Sigmoid colon (tissue), 7 donors: ENCODE measurements around the gene TTLL4. TPM values are rescaled to one million over a fixed set of nuclear protein-coding genes. Genes with fewer than 3 reads are reported as not detected.

Experiments
- DNase-seq: peaks from one replicate; pipeline ENCODE4 v3.0.0-alpha.2; 2019
- H3K27ac ChIP-seq, 4 donors: fragments of 200-600 bp; sonication (generic); one replicate each; pipeline ENCODE4 v1.5.1; 2016 to 2019; ENCODE audit warnings: mild to moderate bottlenecking in 1 of 4
- H3K27me3 ChIP-seq, 3 donors: fragments of 200-600 bp; sonication (generic); one replicate each; pipeline ENCODE4 v1.5.1; 2019; ENCODE audit warnings: mild to moderate bottlenecking in 1 of 3
- H3K36me3 ChIP-seq, 4 donors: fragments of 200-600 bp; sonication (generic); one replicate each; pipeline ENCODE4 v1.5.1; 2016 to 2019
- H3K4me1 ChIP-seq, 4 donors: fragments of 200-600 bp; sonication (generic); one replicate each; pipeline ENCODE4 v1.5.1; 2017 to 2019
- H3K4me3 ChIP-seq, 4 donors: fragments of 200-600 bp; sonication (generic); one replicate each; pipeline ENCODE4 v1.5.1; 2017 to 2019; ENCODE audit warnings: mild to moderate bottlenecking in 2 of 4, moderate library complexity in 1 of 4
- H3K9me3 ChIP-seq, 4 donors: fragments of 200-600 bp in 3 of 4; sonication (generic) in 3 of 4; one replicate each; pipeline versions ENCODE4 v1.5.1 to v1.6.1; 2013 to 2019
- EP300 ChIP-seq, 4 donors: sonication (generic); formaldehyde crosslinking; IDR thresholded peaks; one replicate each; pipeline ENCODE4 v1.6.1; 2017; ENCODE audit warnings: antibody characterized with exemption in 4 of 4
- POLR2A ChIP-seq, 2 donors: fragments of 450-650 bp; IDR thresholded peaks; one replicate each; pipeline ENCODE4 v1.6.1; 2016; ENCODE audit warnings: antibody characterized with exemption in 2 of 2, mild to moderate bottlenecking in 2 of 2, moderate library complexity in 2 of 2
- POLR2AphosphoS5 ChIP-seq, 4 donors: sonication (generic); formaldehyde crosslinking; IDR thresholded peaks; one replicate each; pipeline ENCODE4 v1.6.1; 2017; ENCODE audit warnings: antibody characterized with exemption in 4 of 4
- WGBS, 2 donors: extraction: QIAGEN DNeasy Blood & Tissue Kit; methylation state at CpG; one replicate each; pipeline ENCODE4 v1.1.7; 2013; 5-methylcytosine and 5-hydroxymethylcytosine counted together
- intact Hi-C: fragments of 100-400 bp; cut with DNase I; formaldehyde crosslinking; loops from one replicate; pipeline ENCODE4 v1.15.1; 2023
- polyA plus RNA-seq, 3 donors: library from polyadenylated mRNA; stranded (reverse); fragments of 200-250 nt; gene quantifications; one replicate each; pipeline ENCODE4 v1.2.3, GENCODE V29; 2013
- total RNA-seq, 4 donors: library from RNA; depleted of rRNA; stranded (reverse); fragments of >200 nt; gene quantifications; one replicate each; pipeline ENCODE4 v1.1.0, GENCODE V29; 2016
- TF ChIP-seq, protein P1 (sequence below), 4 experiments: fragments of 450-650 bp in 3 of 4; fragments of 200-600 bp in 1 of 4; IDR thresholded peaks; one replicate each; pipeline ENCODE4 v1.5.1; 2016 to 2019; ENCODE audit warnings: antibody characterized with exemption in 4 of 4, mild to moderate bottlenecking in 3 of 4, moderate library complexity in 2 of 4
- donor health status: healthy with polysubstance abuse.
- donor health status: Bipolar disorder and iron deficiency.
- donor health status: healthy.

The TTLL4 gene
- total and polyA plus RNA-seq, 7 donors = 6.0 to 16.0 (median 11.8) TPM

DNA sequence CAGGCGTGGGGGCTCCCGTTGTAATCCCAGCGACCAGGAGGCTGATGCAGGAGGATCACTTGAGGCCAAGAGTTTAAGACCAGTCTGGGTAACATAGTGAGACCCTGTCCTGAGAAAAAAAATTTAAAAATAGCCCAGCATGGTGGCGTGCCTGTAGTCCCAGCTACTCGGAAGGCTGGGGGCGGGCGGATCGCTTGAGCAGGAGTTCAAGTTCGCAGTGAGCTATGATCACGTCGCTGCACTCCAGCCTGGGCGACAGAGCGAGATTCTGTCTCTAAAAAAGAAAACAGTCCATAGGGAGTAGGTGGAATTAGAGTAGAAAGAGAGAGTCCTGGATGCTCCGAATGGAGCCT lies 325 bp upstream of the TTLL4 start:
- H3K27me3 ChIP-seq = no peaks in the 10 kb centered on the region
- intact Hi-C loops = loop anchor here (1.0 to 5.0 kb wide), 3 partner anchors 72 to 197 kb away; partner anchors contain the start of gene CYP27A1
- peak overlapping the region in 3 of 4 donors; percentile 67 to 93 (median 77) for H3K4me3 ChIP-seq
- WGBS, 2 donors = 49 to 55% methylated on average over 14 of the region's 14 CpGs
- H3K36me3 ChIP-seq = no peaks in the 10 kb centered on the region
- peak overlapping the region; percentile 89 to 98 (median 92) for H3K27ac ChIP-seq
- peaks cover 0 to 11% (median 10%) of the 10 kb centered on the region in 4 donors for H3K4me1 ChIP-seq
- DNase-seq = no peak
- no peaks in the 10 kb centered on the region for H3K9me3 ChIP-seq
- no peak for TF ChIP-seq POLR2A (IDR thresholded peaks at IDR 0.05)

DNA sequence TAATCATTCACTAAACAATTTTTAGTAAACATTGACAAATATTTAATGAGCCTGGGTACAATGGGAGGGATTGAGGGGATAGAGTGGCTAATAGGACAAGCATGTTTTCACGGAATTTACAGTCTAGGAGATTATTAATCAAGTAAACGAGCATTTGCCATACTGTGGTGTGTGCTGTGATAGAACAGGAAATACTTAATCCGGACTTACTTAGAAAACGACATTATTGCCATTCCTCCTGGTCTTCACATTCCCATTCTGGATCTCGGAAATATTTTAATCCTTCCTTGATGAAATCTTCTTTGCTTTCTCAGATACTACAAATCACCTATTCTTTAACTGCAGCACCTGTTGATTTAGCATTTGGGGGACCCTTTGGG lies 905 bp downstream of the TTLL4 start:
- TF ChIP-seq, protein P1, sequence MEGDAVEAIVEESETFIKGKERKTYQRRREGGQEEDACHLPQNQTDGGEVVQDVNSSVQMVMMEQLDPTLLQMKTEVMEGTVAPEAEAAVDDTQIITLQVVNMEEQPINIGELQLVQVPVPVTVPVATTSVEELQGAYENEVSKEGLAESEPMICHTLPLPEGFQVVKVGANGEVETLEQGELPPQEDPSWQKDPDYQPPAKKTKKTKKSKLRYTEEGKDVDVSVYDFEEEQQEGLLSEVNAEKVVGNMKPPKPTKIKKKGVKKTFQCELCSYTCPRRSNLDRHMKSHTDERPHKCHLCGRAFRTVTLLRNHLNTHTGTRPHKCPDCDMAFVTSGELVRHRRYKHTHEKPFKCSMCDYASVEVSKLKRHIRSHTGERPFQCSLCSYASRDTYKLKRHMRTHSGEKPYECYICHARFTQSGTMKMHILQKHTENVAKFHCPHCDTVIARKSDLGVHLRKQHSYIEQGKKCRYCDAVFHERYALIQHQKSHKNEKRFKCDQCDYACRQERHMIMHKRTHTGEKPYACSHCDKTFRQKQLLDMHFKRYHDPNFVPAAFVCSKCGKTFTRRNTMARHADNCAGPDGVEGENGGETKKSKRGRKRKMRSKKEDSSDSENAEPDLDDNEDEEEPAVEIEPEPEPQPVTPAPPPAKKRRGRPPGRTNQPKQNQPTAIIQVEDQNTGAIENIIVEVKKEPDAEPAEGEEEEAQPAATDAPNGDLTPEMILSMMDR (IDR thresholded peaks at IDR 0.05) = no peak
- no peak for TF ChIP-seq POLR2A (IDR thresholded peaks at IDR 0.05)
- TF ChIP-seq POLR2AphosphoS5 (IDR thresholded peaks at IDR 0.05) = no peak
- intact Hi-C loops = loop anchor here (1.0 to 5.0 kb wide), 3 partner anchors 71 to 196 kb away; partner anchors contain the start of gene CYP27A1

DNA sequence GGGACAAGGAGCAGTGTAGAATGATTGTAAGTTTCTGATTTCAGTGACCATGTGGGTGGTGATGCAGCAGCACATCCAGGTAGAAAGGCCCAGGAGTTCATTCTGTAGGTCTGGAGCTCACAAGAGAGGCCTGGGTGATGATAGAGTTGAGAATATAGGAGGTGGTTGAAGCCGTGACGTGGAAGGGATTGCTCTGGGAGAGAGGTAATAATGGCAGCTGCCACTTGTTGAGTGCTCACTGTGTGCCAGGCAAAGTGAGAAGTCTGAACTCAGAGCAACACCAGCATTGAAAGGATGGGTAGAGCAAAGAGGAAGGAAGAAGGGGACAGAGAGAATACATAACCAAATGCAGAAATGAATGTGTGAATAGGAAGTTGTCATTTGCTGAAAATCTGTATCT lies 3.3 kb downstream of the TTLL4 start:
- intact Hi-C loops = loop anchor here (5.0 kb wide), 2 partner anchors 68 to 193 kb away; partner anchors contain the start of gene CYP27A1
- TF ChIP-seq, protein P1 (IDR thresholded peaks at IDR 0.05) = no peak
- no peak for TF ChIP-seq POLR2A (IDR thresholded peaks at IDR 0.05)
- TF ChIP-seq POLR2AphosphoS5 (IDR thresholded peaks at IDR 0.05) = no peak
- no peak for TF ChIP-seq EP300 (IDR thresholded peaks at IDR 0.05)
- WGBS, 2 donors = 93 to 97% methylated on average over 2 of the region's 2 CpGs
- H3K27me3 ChIP-seq = no peaks in the 10 kb centered on the region
- DNase-seq = no peak
- no peak overlapping the region for H3K27ac ChIP-seq
- H3K36me3 ChIP-seq = no peaks in the 10 kb centered on the region
- peaks cover 0 to 16% (median 13%) of the 10 kb centered on the region in 4 donors for H3K4me1 ChIP-seq
- H3K4me3 ChIP-seq = no peak overlapping the region
- no peaks in the 10 kb centered on the region for H3K9me3 ChIP-seq

More for the DNA sequence above, 905 bp downstream of the TTLL4 start:
- Histone ChIP-seq H3K4me3 (peak overlapping the region; percentile 67 to 93 (median 77)), H3K4me1 (peaks cover 0 to 11% (median 10%) of the 10 kb centered on the region in 4 donors), H3K36me3 (no peaks in the 10 kb centered on the region), H3K27me3 (no peaks in the 10 kb centered on the region), H3K27ac (peak overlapping the region; percentile 89 to 98 (median 92)), H3K9me3 (no peaks in the 10 kb centered on the region)
- DNase-seq = no peak
- WGBS, 2 donors = 5 to 17% methylated on average over 5 of the region's 5 CpGs

DNA sequence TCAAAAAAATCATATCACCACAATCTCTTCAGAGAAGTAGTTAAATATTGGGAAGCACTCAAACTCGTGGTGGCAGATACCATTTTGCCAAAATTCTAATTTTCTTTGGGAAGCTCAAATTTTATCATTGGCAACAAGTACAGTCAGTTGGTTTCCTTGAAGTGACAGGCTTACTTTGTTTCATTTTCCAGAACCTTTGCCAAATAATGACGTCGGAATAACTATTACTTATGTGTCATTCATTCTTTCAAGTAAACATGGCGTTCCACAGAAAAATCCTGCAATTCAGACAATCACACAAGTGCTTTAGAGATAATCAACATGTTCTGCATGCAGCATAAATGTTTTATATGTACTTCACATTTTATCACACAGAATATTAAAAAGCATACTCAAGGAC lies 5.4 kb downstream of the TTLL4 start:
- Histone ChIP-seq H3K27me3 (no peaks in the 10 kb centered on the region), H3K36me3 (no peaks in the 10 kb centered on the region), H3K9me3 (no peaks in the 10 kb centered on the region), H3K27ac (no peak overlapping the region), H3K4me1 (peaks cover 0 to 16% (median 11%) of the 10 kb centered on the region in 4 donors), H3K4me3 (no peak overlapping the region)
- no peak for DNase-seq
- 84 to 85% methylated on average over 4 of the region's 4 CpGs for WGBS, 2 donors
- intact Hi-C loops = no loop called here
- TF ChIP-seq, protein P1 (IDR thresholded peaks at IDR 0.05) = no peak

DNA sequence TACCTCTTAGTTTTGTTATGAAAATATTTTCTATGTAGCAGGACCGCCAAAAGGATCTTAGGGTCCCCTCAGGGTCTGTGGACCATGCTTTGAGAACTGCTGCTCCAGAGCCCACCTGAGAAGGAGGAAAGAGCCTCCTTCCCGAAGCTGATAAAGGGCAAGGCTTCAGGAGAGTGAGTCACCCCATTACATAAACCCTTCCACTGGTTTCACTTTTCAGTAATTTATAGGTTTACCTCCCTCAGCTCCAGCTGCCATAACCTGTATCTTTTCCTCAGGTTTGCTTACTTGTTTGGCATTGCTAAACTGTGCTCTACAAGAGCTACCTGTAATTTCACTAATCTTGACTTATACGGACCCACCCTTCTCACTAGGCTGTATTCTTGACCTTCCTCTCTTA lies 6.6 kb downstream of the TTLL4 start:
- Histone ChIP-seq H3K9me3 (no peaks in the 10 kb centered on the region), H3K4me3 (no peak overlapping the region), H3K27ac (no peak overlapping the region), H3K4me1 (peaks cover 0 to 7% (median 2%) of the 10 kb centered on the region in 4 donors), H3K36me3 (no peaks in the 10 kb centered on the region), H3K27me3 (no peaks in the 10 kb centered on the region)
- TF ChIP-seq, protein P1 (IDR thresholded peaks at IDR 0.05) = no peak
- TF ChIP-seq POLR2AphosphoS5 (IDR thresholded peaks at IDR 0.05) (no peak), EP300 (IDR thresholded peaks at IDR 0.05) (no peak), POLR2A (IDR thresholded peaks at IDR 0.05) (no peak)
- intact Hi-C loops = no loop called here
- no peak for DNase-seq
- WGBS, 2 donors = 41 to 77% methylated on average over 3 of the region's 3 CpGs
